Astrocyte of the cerebellum (primary cell): Measurements from ENCODE around the gene KCNE1.

ENCODE experiments used
- DNase-seq: peaks from one replicate; pipeline ENCODE4 v3.0.0-alpha.2; 2011; ENCODE audit warnings: low read depth
- H3K4me3 ChIP-seq: 2 replicates; pipeline ENCODE4 v1.5.1; 2011; ENCODE audit warnings: mild to moderate bottlenecking, low read depth, low read length, moderate library complexity
- in situ Hi-C: cut with HindIII; loops from 2 replicates; pipeline ENCODE4 v1.10.0; 2017; ENCODE audit warnings: low sequenced_read_pairs
- TF ChIP-seq, protein P1 (sequence below): IDR thresholded peaks from 2 replicates; pipeline ENCODE4 v1.5.1; 2012; ENCODE audit warnings: low read length, low read depth, moderate library complexity, mild to moderate bottlenecking; ENCODE audit errors: missing control alignments

The KCNE1 gene

DNA sequence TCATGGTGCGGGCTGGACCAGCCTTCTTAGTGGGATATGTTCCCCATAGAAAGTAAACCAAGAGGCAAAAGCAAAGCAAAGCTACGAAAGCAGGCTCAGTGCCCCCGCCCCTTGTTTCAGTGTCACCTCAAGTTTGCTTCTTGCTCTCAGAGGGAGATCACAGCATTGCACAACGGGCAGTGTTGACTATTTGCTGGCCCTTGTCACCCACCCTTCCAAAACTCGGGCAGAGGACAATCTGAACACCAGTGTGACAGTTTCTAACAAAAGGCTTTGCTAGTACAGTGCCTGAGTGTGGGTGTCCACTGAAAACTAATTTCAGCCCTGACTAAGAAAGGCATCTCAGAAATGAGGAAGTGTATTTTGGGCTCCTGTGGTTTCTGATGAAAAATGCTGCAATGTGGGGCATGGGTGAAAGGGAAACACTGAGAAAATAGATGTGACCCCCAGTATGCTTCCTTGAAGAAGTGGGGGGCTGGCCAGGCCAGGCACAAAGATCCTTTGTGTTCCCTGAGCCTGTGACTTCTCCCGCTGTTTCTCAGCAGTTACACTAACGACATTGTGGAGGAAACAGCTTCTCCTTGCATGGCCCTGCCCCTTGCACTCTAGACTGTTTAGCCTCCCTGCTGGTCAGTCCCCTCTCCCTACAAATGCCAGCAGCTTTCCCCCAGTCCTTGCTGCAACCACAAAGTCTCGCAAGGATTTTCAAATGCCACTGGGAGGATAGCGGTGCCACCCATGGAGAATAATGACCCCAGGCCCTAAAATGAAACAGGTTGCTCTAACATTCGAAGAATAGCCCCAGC lies 33.3 kb upstream of the KCNE1 start:
- TF ChIP-seq, protein P1, sequence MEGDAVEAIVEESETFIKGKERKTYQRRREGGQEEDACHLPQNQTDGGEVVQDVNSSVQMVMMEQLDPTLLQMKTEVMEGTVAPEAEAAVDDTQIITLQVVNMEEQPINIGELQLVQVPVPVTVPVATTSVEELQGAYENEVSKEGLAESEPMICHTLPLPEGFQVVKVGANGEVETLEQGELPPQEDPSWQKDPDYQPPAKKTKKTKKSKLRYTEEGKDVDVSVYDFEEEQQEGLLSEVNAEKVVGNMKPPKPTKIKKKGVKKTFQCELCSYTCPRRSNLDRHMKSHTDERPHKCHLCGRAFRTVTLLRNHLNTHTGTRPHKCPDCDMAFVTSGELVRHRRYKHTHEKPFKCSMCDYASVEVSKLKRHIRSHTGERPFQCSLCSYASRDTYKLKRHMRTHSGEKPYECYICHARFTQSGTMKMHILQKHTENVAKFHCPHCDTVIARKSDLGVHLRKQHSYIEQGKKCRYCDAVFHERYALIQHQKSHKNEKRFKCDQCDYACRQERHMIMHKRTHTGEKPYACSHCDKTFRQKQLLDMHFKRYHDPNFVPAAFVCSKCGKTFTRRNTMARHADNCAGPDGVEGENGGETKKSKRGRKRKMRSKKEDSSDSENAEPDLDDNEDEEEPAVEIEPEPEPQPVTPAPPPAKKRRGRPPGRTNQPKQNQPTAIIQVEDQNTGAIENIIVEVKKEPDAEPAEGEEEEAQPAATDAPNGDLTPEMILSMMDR, result no peak
- H3K4me3 ChIP-seq, result no peak overlapping the region
- peak; percentile 42 for DNase-seq
- in situ Hi-C loops, result no loop called here

DNA sequence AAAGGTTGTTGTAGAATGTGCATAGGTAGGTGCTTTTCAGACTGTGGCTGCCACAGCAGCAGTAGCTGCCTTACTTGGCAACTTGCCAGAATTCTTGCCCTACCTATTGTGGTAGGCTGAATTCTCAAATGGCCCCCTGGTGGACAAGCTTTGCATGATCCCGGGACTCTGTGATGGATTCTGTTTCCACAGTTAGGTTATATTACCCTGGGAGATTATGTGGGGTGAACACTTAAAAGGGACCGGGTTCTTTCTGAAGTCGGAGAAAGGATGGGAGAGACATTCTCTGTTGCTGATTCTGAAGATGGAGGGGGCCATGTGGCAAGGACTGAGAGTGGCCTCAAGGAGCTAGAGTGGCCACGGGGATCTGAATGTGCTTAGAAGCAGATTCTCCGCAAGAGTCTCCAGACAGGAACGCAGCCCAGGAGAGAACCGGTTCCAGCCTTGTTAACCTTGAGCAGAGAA lies 32.1 kb upstream of the KCNE1 start:
- peak; percentile 68 for DNase-seq
- in situ Hi-C loops, result no loop called here
- TF ChIP-seq, protein P1, result peak; percentile 67
- no peak overlapping the region for H3K4me3 ChIP-seq

DNA sequence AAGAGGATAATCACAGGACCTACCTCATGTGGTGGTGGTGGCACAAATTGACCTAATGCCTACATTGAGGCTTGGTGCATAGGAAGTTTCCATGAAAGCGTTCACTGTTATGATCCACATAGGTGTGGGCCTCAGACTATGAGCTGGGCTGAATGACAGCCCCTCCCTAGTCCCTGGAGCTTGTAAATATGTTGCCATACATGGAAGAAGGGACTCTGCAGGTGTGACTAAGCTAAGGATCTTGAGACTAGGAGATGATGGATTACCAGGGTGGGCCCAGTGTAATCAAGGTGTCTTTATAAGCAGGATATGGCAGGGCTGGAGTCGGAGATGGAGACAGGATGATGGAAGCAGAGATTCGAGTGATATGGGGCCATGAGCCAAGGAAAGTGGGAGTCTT lies 31.0 kb upstream of the KCNE1 start:
- TF ChIP-seq, protein P1, result no peak
- DNase-seq, result no peak
- in situ Hi-C loops, result no loop called here

DNA sequence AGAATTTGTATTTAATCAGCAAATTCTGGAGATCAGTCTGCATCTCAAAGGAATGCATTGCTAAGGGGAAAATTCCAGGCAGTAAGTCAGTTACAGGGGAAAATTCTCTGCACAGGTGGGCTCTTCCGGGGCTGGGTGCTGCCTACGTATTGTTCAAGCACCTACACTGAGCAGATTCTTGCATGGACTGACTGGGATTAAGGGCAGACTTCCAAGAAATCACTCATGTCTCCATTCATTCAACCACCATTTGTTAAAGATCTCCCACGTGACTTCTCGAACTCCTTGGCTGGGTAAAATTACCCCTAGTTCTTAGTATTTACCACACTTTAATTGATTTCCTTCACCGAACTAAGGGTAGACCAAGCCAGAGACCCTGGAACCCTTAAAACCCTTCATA lies 28.2 kb upstream of the KCNE1 start:
- no peak for DNase-seq
- in situ Hi-C loops, result no loop called here
- TF ChIP-seq, protein P1, result no peak
- no peak overlapping the region for H3K4me3 ChIP-seq

More for the DNA sequence above, 31.0 kb upstream of the KCNE1 start:
- H3K4me3 ChIP-seq, result no peak overlapping the region

DNA sequence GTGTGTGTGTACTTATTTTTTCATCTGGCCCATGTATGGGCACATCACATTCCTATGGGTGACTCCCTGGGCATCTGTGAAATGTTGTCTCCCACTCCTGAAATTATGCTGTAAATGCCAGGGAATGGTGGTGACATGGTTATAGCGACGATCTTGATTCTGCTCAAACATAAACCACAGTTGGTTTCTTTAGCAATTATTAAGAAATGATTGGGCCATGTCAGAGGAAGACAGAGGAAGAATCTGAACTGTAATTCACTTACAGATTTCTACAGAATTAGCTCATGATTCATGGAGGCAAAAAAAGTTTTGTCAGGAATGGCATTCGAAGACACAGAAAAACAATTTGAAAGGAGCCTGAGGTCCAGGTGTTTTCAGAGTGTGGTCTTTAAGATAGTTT lies 25.8 kb upstream of the KCNE1 start:
- no peak for DNase-seq
- in situ Hi-C loops, result no loop called here
- TF ChIP-seq, protein P1, result no peak
- H3K4me3 ChIP-seq, result no peak overlapping the region

DNA sequence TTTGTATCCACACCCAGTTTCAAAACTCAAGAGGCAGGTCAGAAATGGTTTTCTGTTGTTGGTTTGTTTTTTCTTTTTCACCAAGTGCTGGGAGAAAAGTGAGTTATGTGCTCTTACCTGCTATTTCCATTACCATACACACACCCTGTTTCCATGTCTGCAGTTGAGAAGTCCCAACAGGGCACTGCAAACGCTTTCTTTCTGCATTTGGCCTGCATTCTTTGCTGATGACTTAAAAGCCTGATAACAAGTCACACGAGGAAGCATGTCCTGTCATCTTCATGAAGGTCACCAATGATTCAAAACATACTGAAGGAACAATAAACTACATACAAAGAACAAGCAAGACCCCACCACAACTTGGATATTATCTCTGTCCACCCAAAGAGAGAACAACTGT lies 24.8 kb upstream of the KCNE1 start:
- in situ Hi-C loops, result no loop called here
- no peak for DNase-seq
- no peak overlapping the region for H3K4me3 ChIP-seq
- TF ChIP-seq, protein P1, result no peak

DNA sequence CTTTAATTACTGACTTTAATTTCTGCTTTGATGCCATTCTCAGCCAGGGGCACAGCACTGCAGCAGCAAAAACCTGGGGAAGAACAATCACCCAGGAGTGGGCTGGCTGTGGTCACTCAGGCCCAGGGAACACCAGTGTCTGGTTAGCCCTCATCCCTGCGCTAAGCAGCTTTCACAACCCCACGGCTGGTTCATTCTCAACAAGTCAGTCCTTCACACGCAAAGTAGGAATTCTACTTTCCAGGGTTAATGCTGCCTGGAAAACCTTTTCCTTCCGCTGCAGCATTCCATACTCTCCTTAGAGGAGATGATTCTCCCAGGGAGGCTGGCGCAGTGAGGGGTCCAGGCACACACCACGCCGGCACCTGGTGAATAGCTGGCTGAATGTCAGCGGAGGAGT lies 24.3 kb upstream of the KCNE1 start:
- H3K4me3 ChIP-seq, result no peak overlapping the region
- TF ChIP-seq, protein P1, result no peak
- in situ Hi-C loops, result no loop called here
- no peak for DNase-seq
